ENCODE data around the gene ATP6AP1.

GRCh38 chrX:154419688-154420401 lies 8.6 kb upstream of the ATP6AP1 start:
- TF ChIP-seq ZFX (IDR thresholded peaks at IDR 0.05; ENCODE audit: borderline replicate concordance) = no peak
- TF ChIP-seq, protein P1, sequence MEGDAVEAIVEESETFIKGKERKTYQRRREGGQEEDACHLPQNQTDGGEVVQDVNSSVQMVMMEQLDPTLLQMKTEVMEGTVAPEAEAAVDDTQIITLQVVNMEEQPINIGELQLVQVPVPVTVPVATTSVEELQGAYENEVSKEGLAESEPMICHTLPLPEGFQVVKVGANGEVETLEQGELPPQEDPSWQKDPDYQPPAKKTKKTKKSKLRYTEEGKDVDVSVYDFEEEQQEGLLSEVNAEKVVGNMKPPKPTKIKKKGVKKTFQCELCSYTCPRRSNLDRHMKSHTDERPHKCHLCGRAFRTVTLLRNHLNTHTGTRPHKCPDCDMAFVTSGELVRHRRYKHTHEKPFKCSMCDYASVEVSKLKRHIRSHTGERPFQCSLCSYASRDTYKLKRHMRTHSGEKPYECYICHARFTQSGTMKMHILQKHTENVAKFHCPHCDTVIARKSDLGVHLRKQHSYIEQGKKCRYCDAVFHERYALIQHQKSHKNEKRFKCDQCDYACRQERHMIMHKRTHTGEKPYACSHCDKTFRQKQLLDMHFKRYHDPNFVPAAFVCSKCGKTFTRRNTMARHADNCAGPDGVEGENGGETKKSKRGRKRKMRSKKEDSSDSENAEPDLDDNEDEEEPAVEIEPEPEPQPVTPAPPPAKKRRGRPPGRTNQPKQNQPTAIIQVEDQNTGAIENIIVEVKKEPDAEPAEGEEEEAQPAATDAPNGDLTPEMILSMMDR (IDR thresholded peaks at IDR 0.05) = no peak
